ENCODE data around the gene CARMIL1.

CARMIL1 gene

GRCh38 chr6:25635886-25636317 is 356.7 kb downstream of the CARMIL1 start:
- no peak for DNase-seq

GRCh38 chr6:25637211-25637610 is 358.0 kb downstream of the CARMIL1 start:
- DNase-seq = no peak

DNA sequence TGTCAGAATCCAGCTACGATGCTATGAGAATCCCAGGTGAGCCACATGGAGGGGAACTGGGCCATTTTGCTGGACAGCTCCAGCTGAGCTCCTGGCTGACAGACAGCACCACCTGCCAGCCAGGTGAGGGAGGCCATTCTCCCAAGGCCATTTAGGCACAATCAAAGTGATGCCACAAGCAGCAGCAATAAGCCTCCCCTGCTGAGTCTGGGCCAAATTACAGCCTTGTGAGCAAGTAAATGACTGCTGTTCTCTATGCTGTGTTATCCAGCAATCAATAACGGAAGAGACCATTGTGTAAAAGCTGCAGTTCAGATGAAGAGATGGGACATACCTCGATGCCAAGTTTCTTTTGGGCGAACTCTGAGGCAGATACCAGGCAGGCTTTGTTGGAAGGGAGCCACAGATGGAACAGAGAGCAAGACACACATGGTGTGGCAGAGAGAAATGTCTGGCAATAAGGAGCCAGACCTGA is 358.8 kb downstream of the CARMIL1 start:
- DNase-seq = peak; percentile 94

- DNase-seq = no peak
Observed at GRCh38 chr6:25639653-25640052, 360.5 kb downstream of the CARMIL1 start.

DNA sequence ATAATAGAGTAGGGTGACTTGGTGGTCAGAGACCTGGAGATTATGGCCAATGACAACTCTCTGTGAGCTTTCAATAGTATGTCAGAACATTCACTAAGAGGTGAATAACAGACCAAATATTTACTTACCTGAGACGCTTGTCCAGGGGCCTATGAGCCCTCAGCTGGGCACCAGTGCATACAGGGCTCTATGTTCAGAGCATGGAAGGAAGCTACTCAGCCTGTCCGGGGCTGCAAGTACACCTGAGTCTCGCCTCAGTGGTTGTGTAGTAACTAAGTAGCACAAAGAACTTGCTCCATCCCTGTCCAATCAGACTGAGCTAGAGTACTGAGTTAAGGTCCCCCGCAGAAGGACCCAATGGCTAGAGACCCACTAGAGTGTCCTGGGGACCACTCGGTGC is 361.3 kb downstream of the CARMIL1 start:
- DNase-seq = no peak

GRCh38 chr6:25640891-25641290 is 361.7 kb downstream of the CARMIL1 start:
- no peak for DNase-seq

GRCh38 chr6:25641377-25641776 is 362.2 kb downstream of the CARMIL1 start:
- no peak for DNase-seq

DNA sequence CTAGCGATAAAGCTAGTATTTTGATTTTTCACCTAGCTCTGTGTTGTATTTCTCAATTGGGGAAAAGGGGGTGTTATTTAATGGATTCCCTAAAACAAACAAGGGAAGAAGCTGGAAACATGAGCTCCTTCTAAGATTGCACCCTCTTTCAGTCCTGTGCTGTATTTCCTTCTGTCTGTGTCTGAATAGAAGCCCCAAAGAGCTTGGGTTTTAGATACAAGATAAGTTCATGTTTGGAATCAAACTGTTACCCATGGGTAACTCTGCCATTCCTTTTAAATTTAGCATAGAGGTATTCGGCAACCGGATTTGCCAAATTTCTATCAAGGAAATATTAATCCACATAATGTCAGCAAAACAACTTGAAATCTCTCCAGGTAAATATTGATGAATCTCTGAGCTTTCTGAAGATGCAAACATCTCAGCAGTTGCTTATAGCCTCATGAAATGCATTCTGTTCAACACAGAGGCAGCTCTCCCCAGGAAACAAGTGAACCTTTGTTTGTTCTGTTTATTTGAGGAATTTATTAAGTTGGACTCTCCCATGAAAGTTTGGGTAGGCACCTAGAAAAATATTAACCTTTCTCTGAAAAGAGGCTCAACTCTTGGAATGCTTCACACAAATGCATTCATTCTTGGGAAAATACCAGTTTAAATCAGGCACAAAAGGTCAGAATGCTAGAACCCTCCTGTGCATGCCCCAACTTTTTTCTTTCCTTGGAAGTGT is 362.9 kb downstream of the CARMIL1 start:
- DNase-seq = no peak

DNA sequence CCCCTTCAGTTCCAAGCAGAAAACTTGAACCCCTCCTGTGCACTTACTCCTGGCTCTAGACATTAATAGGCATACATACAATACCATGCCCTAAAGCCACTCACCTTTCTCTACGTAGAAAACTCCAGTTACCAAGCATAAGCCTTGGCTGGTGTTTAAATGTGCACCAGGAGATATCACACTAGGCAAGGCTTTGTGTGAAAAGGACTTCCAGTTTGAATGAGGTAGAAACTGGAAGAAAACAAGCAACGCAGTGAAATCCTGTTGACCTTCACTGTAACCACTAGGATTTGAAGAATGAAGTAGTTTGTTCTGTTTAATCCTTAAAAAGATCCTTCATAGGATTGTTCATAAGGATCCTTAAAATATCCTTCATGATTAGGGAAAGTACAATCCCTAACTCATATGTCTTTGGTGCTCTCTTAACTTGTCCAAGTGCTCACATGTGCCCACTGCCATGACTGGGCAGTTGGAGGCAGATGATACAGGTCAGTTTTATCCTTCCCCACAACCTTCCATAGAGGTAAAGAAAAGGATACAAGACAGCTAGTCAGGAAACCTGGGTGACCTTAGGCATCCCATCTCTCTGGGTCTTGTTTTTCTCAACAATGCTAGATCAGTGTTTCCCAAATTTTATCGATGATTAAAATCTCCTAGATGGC is 363.6 kb downstream of the CARMIL1 start:
- DNase-seq = no peak

GRCh38 chr6:25645916-25646315 is 366.7 kb downstream of the CARMIL1 start:
- DNase-seq = peak; percentile 38

DNA sequence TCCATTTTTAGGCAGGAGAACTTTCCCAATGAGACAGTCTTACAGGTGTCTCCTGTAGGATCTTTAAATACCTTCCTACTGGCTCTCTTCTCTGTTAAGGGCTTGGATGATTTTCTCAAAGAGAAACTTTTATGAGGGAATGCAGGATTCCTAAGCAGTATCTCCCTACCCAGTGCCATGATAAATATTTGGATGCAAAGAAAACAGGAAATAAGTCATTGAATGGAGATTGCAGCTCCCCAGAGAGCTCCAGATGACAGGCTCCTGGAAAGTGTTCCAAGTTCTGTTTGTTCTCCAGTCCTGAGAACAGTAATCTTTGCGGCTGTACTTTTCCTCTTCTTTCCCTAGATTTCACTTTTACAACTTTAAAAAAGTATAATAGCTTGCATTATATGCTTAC is 370.4 kb downstream of the CARMIL1 start:
- no peak for DNase-seq

DNA sequence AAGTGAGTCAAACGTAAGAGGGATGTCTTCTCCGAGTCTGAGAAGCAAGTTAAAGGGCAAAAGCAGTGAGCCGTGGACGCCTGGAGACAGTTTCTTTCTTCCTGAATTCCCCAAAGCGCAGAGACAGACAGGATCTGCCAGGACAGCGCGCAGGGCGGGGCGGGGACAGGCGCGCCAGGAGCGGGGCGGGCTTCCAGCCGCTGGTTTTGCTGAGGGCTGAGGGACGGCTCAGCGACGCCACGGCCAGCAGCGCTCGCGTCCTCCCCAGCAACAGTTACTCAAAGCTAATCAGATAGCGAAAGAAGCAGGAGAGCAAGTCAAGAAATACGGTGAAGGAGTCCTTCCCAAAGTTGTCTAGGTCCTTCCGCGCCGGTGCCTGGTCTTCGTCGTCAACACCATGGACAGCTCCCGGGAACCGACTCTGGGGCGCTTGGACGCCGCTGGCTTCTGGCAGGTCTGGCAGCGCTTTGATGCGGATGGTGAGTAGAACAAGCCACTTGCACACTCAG is 372.9 kb downstream of the CARMIL1 start, which contains the start of gene SCGN:
Gene SCGN, plus strand, starts transcription at position 209 of the 509 bp plus-strand sequence. Its CDS starts 189 bp downstream, at position 398.
- DNase-seq = peak; percentile 46

- DNase-seq = no peak
Observed at GRCh38 chr6:25655723-25656122, 376.5 kb downstream of the CARMIL1 start.

- no peak for DNase-seq
Observed at GRCh38 chr6:25659633-25660368, 380.6 kb downstream of the CARMIL1 start.

DNA sequence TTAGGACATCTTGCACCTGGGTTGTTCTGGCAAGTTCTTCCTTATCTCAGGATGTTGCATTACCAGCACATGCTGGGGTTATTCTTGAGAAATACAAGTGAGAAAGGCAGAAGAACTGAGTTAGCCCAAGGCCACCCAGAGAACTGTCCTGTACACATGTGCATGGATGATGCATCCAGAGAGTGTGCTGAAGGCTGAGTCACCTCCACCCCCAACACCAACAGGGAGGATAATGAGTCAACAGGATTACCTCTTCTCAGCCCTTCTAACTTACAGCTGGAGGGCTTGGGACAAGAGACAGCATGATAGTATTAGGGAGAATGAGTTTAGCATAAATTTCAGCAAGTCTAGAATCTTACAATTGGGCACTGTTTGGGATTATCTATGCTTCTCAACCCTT is 381.3 kb downstream of the CARMIL1 start:
- no peak for DNase-seq

GRCh38 chr6:25661129-25661779 is 382.1 kb downstream of the CARMIL1 start:
- no peak for DNase-seq

GRCh38 chr6:25665455-25665854 is 386.3 kb downstream of the CARMIL1 start:
- DNase-seq = no peak

DNA sequence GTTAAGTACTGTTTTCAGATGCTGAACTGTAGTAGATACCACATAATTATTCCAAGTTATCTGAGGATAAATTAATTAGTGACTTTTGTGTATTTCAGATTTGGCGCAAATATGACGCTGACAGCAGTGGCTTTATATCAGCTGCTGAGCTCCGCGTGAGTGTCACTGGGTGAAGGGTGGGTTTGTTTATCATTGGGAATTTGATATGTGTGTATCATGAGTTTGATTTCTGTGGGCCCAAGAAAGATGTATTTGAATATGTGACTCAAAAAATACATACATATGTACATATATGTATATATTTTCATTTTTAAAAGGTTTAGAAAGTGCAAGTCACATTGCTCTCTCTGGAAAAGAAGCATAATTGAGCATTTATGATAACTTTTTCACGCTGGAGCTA is 390.2 kb downstream of the CARMIL1 start:
- DNase-seq = no peak

All from NCI-H2227 treated with DMSO at 0.1 percent for 48 hours (cell line).